GM12891 (cell line): ENCODE results near the gene HSD17B12.

Source experiments
- POLR2A ChIP-seq: IDR thresholded peaks from 2 replicates; pipeline ENCODE4 v1.6.1; 2011; ENCODE audit warnings: low read depth, low read length, control low read depth
- POLR2AphosphoS5 ChIP-seq: IDR thresholded peaks from 2 replicates; pipeline ENCODE4 v1.6.1; 2011; ENCODE audit warnings: low read depth, low read length, control low read depth
- TAF1 ChIP-seq: IDR thresholded peaks from 2 replicates; pipeline ENCODE4 v1.6.1; 2011; ENCODE audit warnings: low read depth, low read length, control low read depth

DNA sequence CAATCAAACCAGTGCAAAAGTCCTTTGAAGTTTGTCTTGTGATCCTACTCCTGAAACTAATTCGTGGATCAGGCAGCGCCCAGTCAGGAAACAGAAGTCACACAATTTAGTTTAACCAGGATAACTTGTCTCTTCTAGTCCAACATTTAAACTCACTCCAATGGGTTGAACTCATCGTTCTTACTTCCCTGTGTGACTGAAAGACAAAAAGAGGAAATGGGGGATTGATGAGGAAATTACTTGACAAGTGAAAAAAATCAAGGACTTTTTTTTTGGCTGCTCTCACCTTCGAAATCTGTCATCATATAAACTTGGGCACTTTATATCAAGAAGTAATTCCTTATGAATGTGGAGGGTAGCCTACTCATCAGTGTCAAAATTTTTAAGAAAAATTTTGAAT is 78.4 kb downstream of the HSD17B12 start:
- no peak for TF ChIP-seq POLR2AphosphoS5
- no peak for TF ChIP-seq POLR2A
- no peak for TF ChIP-seq TAF1
